SK-N-SH (cell line): ENCODE data around the gene CASZ1. TPM values are rescaled to one million over a fixed set of nuclear protein-coding genes. Genes with fewer than 3 reads are reported as not detected.

Source experiments
- CTCF ChIA-PET: fragments of 300-600, 350-600 bp; formaldehyde crosslinking; extraction: SDS; loops from one replicate; lab custom pipeline; 2021; lab: Yijun Ruan, JAX
- POLR2A ChIA-PET: fragments of 350-600 bp; sonication (Branson Sonifier 250); formaldehyde crosslinking; extraction: SDS; loops from one replicate; lab custom pipeline; 2020; ENCODE audit warnings: antibody characterized with exemption, inconsistent platforms; lab: Yijun Ruan, JAX
- DNase-seq: peaks from one replicate; pipeline ENCODE4 v3.0.0; 2012
- H2AFZ ChIP-seq: fragments of 200-600 bp; sonication (generic); 2 replicates; pipeline ENCODE4 v1.8.1; 2016; ENCODE audit warnings: antibody characterized with exemption, mild to moderate bottlenecking, low read depth
- H3F3A ChIP-seq: fragments of 200-600 bp; sonication (generic); replicated peaks from 2 replicates; pipeline ENCODE3; 2016; ENCODE audit warnings: antibody characterized with exemption, mild to moderate bottlenecking; ENCODE audit not compliant: insufficient read depth
- H3K27ac ChIP-seq, 2 experiments: fragments of 200-500 bp in 1 of 2; fragments of 200-600 bp in 1 of 2; sonication (Bioruptor generic) in 1 of 2; sonication (generic), shearing (Covaris generic) in 1 of 2; 2 replicates each; pipeline versions ENCODE4 v1.5.1 to v1.6.1; 2014 to 2016; ENCODE audit warnings: low read depth in 2 of 2, inconsistent platforms in 1 of 2, low read length in 1 of 2, mild to moderate bottlenecking in 1 of 2, mixed read lengths in 1 of 2
- H3K27me3 ChIP-seq: fragments of 200-600 bp; sonication (generic), shearing (Covaris generic); 2 replicates; pipeline ENCODE4 v1.6.1; 2016; ENCODE audit warnings: mixed run types; ENCODE audit not compliant: insufficient read depth
- H3K36me3 ChIP-seq, 2 experiments: fragments of 200-500 bp in 1 of 2; fragments of 200-600 bp in 1 of 2; sonication (Bioruptor generic) in 1 of 2; sonication (generic) in 1 of 2; replicated peaks in 1 of 2; 2 replicates each; pipeline versions ENCODE3 to v1.5.1; 2014 to 2016; ENCODE audit warnings: low read length in 1 of 2, mild to moderate bottlenecking in 1 of 2; ENCODE audit not compliant: insufficient read depth in 2 of 2, control insufficient read depth in 1 of 2
- H3K4me1 ChIP-seq, 2 experiments: fragments of 200-500 bp in 1 of 2; fragments of 200-600 bp in 1 of 2; sonication (Bioruptor generic) in 1 of 2; sonication (generic), shearing (Covaris generic) in 1 of 2; 2 replicates each; pipeline versions ENCODE4 v1.5.1 to v1.6.1; 2014 to 2016; ENCODE audit warnings: low read depth in 1 of 2, low read length in 1 of 2, mixed run types in 1 of 2; ENCODE audit not compliant: insufficient read depth in 2 of 2, control insufficient read depth in 1 of 2
- H3K4me2 ChIP-seq: fragments of 200-600 bp; sonication (generic), shearing (Covaris generic); 2 replicates; pipeline ENCODE4 v1.6.1; 2017; ENCODE audit warnings: mixed run types
- H3K4me3 ChIP-seq, 2 experiments: fragments of 200-500 bp in 1 of 2; fragments of 200-600 bp in 1 of 2; sonication (Bioruptor generic) in 1 of 2; sonication (generic), shearing (Covaris generic) in 1 of 2; 2 replicates each; pipeline versions ENCODE4 v1.5.1 to v1.8.1; 2014 to 2016; ENCODE audit warnings: low read depth in 2 of 2, inconsistent platforms in 1 of 2, low read length in 1 of 2, mild to moderate bottlenecking in 1 of 2, mixed read lengths in 1 of 2, moderate library complexity in 1 of 2
- H3K79me2 ChIP-seq: fragments of 200-600 bp; sonication (generic); 2 replicates; pipeline ENCODE4 v1.8.1; 2017; ENCODE audit warnings: mild to moderate bottlenecking; ENCODE audit not compliant: insufficient read depth
- H3K9ac ChIP-seq: fragments of 200-600 bp; sonication (generic); 2 replicates; pipeline ENCODE4 v1.6.1; 2017; ENCODE audit warnings: mixed run types
- H3K9me2 ChIP-seq: fragments of 200-600 bp; sonication (generic); 2 replicates; pipeline ENCODE4 v1.6.1; 2017; ENCODE audit warnings: mixed run types
- H3K9me3 ChIP-seq: fragments of 200-600 bp; sonication (generic); 2 replicates; pipeline ENCODE4 v1.6.1; 2017; ENCODE audit warnings: mixed run types, mild to moderate bottlenecking, moderate library complexity
- H4K20me1 ChIP-seq: fragments of 200-600 bp; sonication (generic); 2 replicates; pipeline ENCODE4 v1.6.1; 2017; ENCODE audit warnings: mild to moderate bottlenecking, mixed run types; ENCODE audit not compliant: insufficient read depth
- CHD2 ChIP-seq: fragments of 150-350 bp; IDR thresholded peaks from 2 replicates; pipeline ENCODE4 v1.6.1; 2018; ENCODE audit warnings: low read length; ENCODE audit not compliant: partially characterized antibody
- ELF1 ChIP-seq: IDR thresholded peaks from 2 replicates; pipeline ENCODE4 v1.4.0; 2012
- FOSL2 ChIP-seq: IDR thresholded peaks from 2 replicates; pipeline ENCODE4 v1.4.0; 2012; ENCODE audit warnings: low read depth, mild to moderate bottlenecking, moderate library complexity, borderline replicate concordance
- FOXJ3 ChIP-seq: sonication (generic); formaldehyde crosslinking; IDR thresholded peaks from 2 replicates; pipeline ENCODE4 v1.5.1; 2020; ENCODE audit warnings: mild to moderate bottlenecking, missing genetic modification reagents
- FOXM1 ChIP-seq: IDR thresholded peaks from 2 replicates; pipeline ENCODE4 v1.4.0; 2012; ENCODE audit warnings: low read depth, mild to moderate bottlenecking
- GATA2 ChIP-seq: sonication (generic); formaldehyde crosslinking; IDR thresholded peaks from 2 replicates; pipeline ENCODE4 v1.5.0; 2020; ENCODE audit warnings: mild to moderate bottlenecking, missing genetic modification reagents
- IRF3 ChIP-seq: fragments of 150-350 bp; IDR thresholded peaks from 2 replicates; pipeline ENCODE4 v1.6.1; 2016; ENCODE audit warnings: mild to moderate bottlenecking, low read depth, low read length
- MAX ChIP-seq: IDR thresholded peaks from 2 replicates; pipeline ENCODE4 v1.4.0; 2012; ENCODE audit warnings: low read depth
- MXI1 ChIP-seq: IDR thresholded peaks from 2 replicates; pipeline ENCODE4 v1.6.1; 2012; ENCODE audit warnings: mild to moderate bottlenecking, low read depth, low read length, improper control_type of control experiment
- NFIC ChIP-seq: IDR thresholded peaks from 2 replicates; pipeline ENCODE4 v1.4.0; 2012; ENCODE audit warnings: borderline replicate concordance
- NRF1 ChIP-seq: IDR thresholded peaks from 2 replicates; pipeline ENCODE4 v1.6.1; 2012; ENCODE audit warnings: low read depth, mild to moderate bottlenecking, low read length
- RAD21 ChIP-seq: IDR thresholded peaks from 2 replicates; pipeline ENCODE4 v1.6.1; 2012; ENCODE audit warnings: mild to moderate bottlenecking, low read length
- RCOR1 ChIP-seq: fragments of 150-350 bp; IDR thresholded peaks from 2 replicates; pipeline ENCODE4 v1.6.1; 2017; ENCODE audit warnings: antibody characterized with exemption, low read length
- RXRA ChIP-seq: IDR thresholded peaks from 2 replicates; pipeline ENCODE4 v1.4.0; 2012; ENCODE audit warnings: low read depth, mild to moderate bottlenecking, borderline replicate concordance
- SMC3 ChIP-seq: IDR thresholded peaks from 2 replicates; pipeline ENCODE4 v1.6.1; 2012; ENCODE audit warnings: low read depth, low read length, improper control_type of control experiment
- TAF1 ChIP-seq: IDR thresholded peaks from 2 replicates; pipeline ENCODE4 v1.6.1; 2012; ENCODE audit warnings: low read depth, mild to moderate bottlenecking, low read length, moderate library complexity, borderline replicate concordance
- TCF12 ChIP-seq: IDR thresholded peaks from 2 replicates; pipeline ENCODE4 v1.4.0; 2012
- USF1 ChIP-seq: IDR thresholded peaks from 2 replicates; pipeline ENCODE4 v1.4.0; 2012; ENCODE audit warnings: low read depth, borderline replicate concordance
- USF2 ChIP-seq: fragments of 150-350 bp; IDR thresholded peaks from 2 replicates; pipeline ENCODE4 v1.6.1; 2017; ENCODE audit warnings: antibody characterized with exemption, low read length, low read depth, borderline replicate concordance
- WGBS: methylation state at CpG from one replicate; pipeline ENCODE4 v1.1.6; 2017; ENCODE audit warnings: low lambda C conversion rate; 5-methylcytosine and 5-hydroxymethylcytosine counted together
- polyA plus RNA-seq, 3 experiments: library from polyadenylated mRNA; depleted of rRNA; stranded (reverse); fragments of >200 nt; gene quantifications; 2 replicates each; pipeline ENCODE4 v1.2.3, GENCODE V29; 2012

CASZ1 gene
- polyA plus RNA-seq, 1 of the 3 experiments (the other 2 are of a cell fraction), result 0.51 TPM

GRCh38 chr1:10726355-10726754, 70.1 kb downstream of the CASZ1 start:
- no peak overlapping the region; a peak in 1 of 4 replicates for H3K27ac ChIP-seq
- no peaks in the 10 kb centered on the region for H3K27me3 ChIP-seq
- TF ChIP-seq SMC3 (no peak), NFIC (no peak), MXI1 (no peak), USF2 (no peak), MAX (no peak)
- TF ChIP-seq, all 33 proteins: peak for 0
- ChIA-PET CTCF (interaction anchor here (0.7 to 2.2 kb wide), 4 partner anchors 22 to 219 kb away, joined by 3 to 7 read pairs (median 4); no protein-coding TSS in a partner anchor), POLR2A (no interaction called here)
- peaks cover 11 to 47% of the 10 kb centered on the region in 2 experiments; a peak in 3 of 4 replicates for H3K4me1 ChIP-seq
- no peaks in the 10 kb centered on the region for H4K20me1 ChIP-seq
- no peak overlapping the region for H2AFZ ChIP-seq
- 93% methylated on average over 7 of the region's 17 CpGs for WGBS
- H3K4me2 ChIP-seq, result no peak overlapping the region
- H3K9ac ChIP-seq, result no peak overlapping the region
- no peak for DNase-seq
- no peaks in the 10 kb centered on the region for H3K79me2 ChIP-seq
- H3K36me3 ChIP-seq, result no peaks in the 10 kb centered on the region
- H3F3A ChIP-seq, result no peaks in the 10 kb centered on the region
- H3K9me2 ChIP-seq, result no peaks in the 10 kb centered on the region
- no peak overlapping the region for H3K4me3 ChIP-seq
- no peaks in the 10 kb centered on the region for H3K9me3 ChIP-seq

GRCh38 chr1:10724948-10725847, 71.2 kb downstream of the CASZ1 start:
- H4K20me1 ChIP-seq, result no peaks in the 10 kb centered on the region
- H3K4me1 ChIP-seq, result peaks cover 11 to 47% of the 10 kb centered on the region in 2 experiments; a peak in 3 of 4 replicates
- no peaks in the 10 kb centered on the region for H3K79me2 ChIP-seq
- no peak overlapping the region for H3K9ac ChIP-seq
- DNase-seq, result peak; percentile 97
- H3K27ac ChIP-seq, result peak overlapping the region in 1 of 2 experiments; percentile 81; a peak in 2 of 4 replicates
- 19% methylated on average over 13 of the region's 21 CpGs for WGBS
- no peaks in the 10 kb centered on the region for H3F3A ChIP-seq
- H3K9me2 ChIP-seq, result no peaks in the 10 kb centered on the region
- H3K27me3 ChIP-seq, result no peaks in the 10 kb centered on the region
- no peaks in the 10 kb centered on the region for H3K36me3 ChIP-seq
- peak overlapping the region; percentile 63; the same call in 1 of the 2 replicates for H3K4me2 ChIP-seq
- ChIA-PET CTCF (interaction anchor here (0.6 to 3.5 kb wide), 7 partner anchors 11 to 218 kb away, joined by 3 to 17 read pairs (median 4); no protein-coding TSS in a partner anchor), POLR2A (interaction anchor here (0.9 kb wide), 2 partner anchors 203 to 219 kb away, joined by 3 to 5 read pairs; no protein-coding TSS in a partner anchor)
- no peak overlapping the region; a peak in 1 of 4 replicates for H3K4me3 ChIP-seq
- H3K9me3 ChIP-seq, result no peaks in the 10 kb centered on the region
- H2AFZ ChIP-seq, result no peak overlapping the region
- no peak for TF ChIP-seq ELF1
- no peak for TF ChIP-seq TAF1
- peak; percentile 11; the same call in 1 of the 2 replicates for TF ChIP-seq RAD21
- no peak for TF ChIP-seq FOXJ3 (CRISPR knock-in tag)
- TF ChIP-seq FOXM1, result no peak
- TF ChIP-seq NFIC, result peak; percentile 62; the same call in 1 of the 2 replicates
- no peak for TF ChIP-seq SMC3
- TF ChIP-seq CHD2, result peak; percentile 63
- peak; percentile 74; the same call in 1 of the 2 replicates for TF ChIP-seq MXI1
- peak; percentile 83 for TF ChIP-seq RCOR1
- TF ChIP-seq TCF12, result peak; percentile 95
- TF ChIP-seq FOSL2, result no peak
- TF ChIP-seq GATA2 (CRISPR knock-in tag), result no peak
- peak; percentile 59 for TF ChIP-seq MAX
- TF ChIP-seq USF2, result no peak
- no peak for TF ChIP-seq RXRA
- no peak for TF ChIP-seq USF1
- no peak for TF ChIP-seq NRF1
- TF ChIP-seq IRF3, result no peak
